Medulla oblongata (tissue), 1 donor: Measurements from ENCODE around the gene TRAF7.
"Not testable (repeated sequence)": the region's sequence is repeated elsewhere in the genome, so short reads cannot be mapped to it uniquely, and the experiment has no call there.

Experiments used
- DNase-seq: peaks from one replicate; pipeline ENCODE4 v3.0.0-alpha.2; 2015; ENCODE audit errors: extremely low spot score

TRAF7 gene

DNA sequence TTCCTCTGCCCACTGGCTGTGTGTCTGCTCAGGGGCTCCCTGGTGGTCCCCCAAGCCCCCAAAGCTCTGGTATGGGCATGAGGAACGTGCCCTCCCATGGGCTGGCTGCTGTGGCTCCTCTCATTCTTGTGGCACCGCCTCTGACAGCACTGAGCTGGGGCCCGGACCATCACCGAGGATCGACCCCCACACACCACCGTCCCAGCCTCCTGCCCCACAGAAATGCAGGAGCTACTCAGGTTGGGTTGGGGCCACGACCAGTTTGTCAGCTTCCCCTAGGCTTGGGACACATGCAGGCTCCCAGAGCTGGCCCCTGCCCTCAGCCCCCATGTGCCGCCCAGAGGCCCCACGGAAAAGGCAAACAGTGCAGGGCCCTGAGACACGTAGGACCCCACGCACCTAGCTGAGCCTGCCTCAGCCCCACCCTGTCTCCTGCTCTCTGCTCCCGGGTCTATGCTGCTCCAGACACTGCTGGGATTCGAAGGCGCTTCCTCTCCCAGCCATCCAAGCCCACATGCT is 44.1 kb downstream of the TRAF7 start:
- DNase-seq, result no peak

DNA sequence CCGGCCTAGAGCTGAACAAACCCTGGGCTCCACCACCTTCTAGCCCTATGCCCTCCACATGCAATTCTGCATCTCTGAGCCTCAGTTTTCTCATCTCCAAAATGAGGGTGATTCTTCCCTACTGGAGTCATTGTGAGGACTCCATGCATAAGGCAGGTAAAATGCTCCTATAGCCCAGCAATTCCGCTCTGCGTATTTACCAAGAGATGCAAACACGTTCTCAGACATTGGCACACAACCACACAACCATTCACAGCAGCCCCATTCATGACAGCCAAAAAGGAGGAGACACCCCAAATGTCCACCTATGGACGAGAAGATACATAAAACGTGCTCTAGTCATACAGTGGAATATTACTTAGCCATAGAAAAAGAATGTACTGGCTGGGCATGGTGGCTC is 44.7 kb downstream of the TRAF7 start:
- DNase-seq, result no peak

DNA sequence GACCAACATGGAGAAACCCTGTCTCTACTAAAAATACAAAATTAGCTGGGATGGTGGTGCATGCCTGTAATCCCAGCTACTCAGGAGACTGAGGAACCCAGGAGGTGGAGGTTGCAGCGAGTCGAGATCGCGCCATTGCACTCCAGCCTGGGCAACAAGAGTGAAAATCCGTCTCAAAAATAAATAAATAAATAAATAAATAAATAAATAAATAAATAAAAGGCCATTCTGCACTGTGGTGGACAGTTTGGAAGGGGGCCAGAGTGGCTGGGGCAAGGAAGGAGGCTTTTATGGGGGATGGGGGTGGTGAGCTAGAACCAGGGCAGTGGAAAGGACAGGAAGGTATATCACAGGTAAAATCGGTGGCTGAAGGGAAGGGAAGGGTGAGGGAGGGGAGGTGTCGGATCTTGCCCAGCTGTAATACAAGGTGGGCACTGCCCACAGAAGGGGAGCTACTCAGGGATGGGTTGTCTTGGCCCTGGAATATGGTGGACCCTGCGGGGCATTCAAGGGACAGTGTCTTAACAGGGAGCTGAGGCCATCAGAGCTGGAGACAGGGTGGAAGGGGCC is 47.6 kb downstream of the TRAF7 start:
- DNase-seq, result not testable (repeated sequence)

DNA sequence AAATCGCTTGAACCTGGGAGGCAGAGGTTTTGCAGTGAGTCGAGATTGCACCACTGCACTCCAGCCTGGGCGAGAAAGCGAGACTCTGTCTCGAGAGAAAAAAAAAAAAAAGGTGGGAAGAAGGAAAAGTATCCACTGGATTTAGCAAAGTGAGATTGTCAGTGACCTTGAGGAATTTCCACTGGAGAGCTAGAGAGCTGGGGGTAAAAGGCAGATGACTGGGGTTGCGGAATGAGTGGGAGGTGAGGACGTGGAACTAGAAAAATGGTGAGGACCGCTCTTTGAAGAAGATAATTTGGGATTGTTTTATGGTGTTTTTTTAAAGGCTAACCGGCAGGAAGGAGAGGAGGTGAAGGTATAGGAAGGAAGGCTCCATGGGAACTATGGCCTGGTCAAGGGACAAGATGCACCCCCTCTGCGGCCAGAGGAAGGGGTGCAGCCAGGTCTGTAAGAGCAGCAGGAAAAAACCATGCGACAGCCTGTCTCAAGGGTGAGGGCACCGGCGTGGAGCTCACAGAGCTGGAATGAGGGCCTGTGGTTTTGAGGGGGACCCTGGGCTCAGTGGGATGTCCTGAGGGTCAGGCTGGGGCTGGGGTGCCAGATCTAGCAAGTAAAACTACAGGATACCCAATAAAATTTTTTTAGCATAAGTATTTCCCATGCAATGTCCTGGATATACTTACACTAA is 49.0 kb downstream of the TRAF7 start:
- no peak for DNase-seq

DNA sequence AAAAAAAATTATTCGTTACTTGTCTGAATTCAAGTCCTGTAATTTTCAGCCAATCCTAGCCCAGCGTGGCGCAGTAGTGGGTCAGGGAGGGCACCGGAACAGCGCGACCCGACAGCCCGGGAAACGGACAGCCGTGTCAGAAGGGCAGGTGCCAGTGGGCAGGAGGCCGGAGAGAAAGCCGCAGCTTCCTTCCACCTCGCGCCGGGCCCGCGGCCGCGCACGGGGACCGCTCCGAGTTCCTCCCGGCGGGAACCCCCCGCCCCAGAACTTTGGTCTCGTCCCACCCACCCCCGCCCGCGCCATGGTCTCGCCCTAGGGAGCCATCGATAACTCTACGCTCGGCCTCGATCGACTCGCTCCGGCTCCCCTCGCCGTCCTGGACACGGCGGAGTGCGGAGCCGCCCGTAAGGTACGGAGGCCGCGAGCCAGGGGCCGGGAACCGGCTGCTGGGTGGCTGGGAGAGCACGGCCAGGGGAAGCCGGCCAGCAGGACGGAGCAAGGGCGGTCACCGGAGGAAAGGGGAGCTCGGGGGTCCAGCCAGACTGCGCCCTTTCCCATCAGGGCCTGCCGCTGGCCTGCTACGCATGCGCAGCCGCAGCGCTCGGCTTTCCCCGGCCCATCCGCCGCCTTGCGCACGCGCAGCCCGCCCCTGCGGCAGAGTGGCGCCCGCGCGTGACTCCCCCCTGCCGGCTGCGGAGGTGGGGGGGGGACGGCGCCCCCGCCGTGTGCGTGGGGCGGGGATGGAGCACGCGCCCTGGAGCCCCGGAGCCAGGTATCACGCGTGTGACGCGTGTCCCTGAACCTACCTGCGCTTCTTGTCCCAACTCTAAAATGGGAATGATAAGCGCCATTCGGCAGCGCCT is 49.8 kb downstream of the TRAF7 start, which contains the start of gene MLST8:
TSS of gene MLST8 (plus strand) at position 351 of the 863 bp plus-strand sequence. CDS start 632 bp downstream, outside the sequence.
- DNase-seq, result peak; percentile 90

DNA sequence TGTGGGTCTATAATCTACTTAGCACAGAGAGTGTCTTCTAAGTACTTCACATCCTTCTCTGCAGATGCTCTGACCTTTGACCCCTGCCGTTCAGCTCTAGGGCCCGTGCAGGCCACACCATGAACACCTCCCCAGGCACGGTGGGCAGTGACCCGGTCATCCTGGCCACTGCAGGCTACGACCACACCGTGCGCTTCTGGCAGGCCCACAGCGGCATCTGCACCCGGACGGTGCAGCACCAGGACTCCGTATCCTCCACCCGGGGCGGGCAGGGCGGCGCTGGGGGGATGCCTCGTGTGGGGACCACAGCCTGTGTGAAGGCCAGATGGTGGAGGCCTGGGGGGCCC is 50.4 kb downstream of the TRAF7 start:
- no peak for DNase-seq

DNA sequence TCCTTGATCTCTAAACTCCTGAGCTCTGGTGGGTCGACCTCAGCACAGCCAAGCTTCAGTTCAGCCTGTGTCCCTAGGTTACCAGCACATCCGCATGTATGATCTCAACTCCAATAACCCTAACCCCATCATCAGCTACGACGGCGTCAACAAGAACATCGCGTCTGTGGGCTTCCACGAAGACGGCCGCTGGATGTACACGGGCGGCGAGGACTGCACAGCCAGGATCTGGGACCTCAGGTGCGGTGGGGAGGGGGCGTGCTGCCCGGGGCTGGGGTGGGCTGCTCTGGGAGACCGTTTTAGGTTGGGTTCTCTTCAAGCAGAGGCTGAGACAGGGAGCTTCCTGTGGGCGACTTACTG is 50.8 kb downstream of the TRAF7 start:
- DNase-seq, result no peak

DNA sequence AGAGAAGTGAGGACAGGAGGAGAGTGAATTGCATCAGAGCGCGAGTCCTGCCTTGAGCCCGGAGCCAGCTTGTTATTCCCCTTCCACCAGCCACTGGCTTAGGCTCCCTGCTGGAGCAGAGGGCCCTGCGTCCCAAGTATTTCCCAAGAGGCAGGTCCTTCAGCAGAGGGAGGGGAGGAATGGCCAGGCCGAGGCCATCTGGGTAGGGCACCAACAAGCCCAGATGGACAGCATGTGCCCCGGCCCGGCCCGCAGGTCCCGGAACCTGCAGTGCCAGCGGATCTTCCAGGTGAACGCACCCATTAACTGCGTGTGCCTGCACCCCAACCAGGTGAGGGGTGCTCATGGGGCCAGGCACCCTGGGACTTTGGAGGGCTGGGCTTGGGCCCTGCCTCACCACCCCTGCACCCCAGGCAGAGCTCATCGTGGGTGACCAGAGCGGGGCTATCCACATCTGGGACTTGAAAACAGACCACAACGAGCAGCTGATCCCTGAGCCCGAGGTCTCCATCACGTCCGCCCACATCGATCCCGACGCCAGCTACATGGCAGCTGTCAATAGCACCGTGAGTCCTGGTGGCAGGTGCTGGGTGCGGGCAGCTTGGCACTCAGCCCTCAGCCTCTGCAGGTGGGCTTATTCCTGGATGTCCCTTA is 51.3 kb downstream of the TRAF7 start:
- DNase-seq, result no peak

DNA sequence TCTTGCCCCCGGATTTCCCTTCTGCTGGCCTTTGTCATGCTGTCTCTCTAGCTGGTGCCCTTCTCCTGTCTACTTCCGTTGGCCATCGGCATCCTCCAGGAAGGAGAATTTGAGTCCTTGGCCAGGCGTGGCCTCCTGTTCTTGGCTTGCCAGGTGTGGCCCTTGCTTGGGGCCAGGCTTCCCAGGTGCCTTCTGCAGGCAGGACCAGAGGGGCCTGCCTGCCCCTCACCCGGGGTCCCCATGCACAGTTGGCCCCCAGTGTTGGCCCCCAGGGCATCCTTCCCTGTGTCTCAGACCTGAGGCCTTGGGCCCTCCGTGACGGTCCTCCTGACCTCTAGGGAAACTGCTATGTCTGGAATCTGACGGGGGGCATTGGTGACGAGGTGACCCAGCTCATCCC is 52.3 kb downstream of the TRAF7 start:
- DNase-seq, result no peak

DNA sequence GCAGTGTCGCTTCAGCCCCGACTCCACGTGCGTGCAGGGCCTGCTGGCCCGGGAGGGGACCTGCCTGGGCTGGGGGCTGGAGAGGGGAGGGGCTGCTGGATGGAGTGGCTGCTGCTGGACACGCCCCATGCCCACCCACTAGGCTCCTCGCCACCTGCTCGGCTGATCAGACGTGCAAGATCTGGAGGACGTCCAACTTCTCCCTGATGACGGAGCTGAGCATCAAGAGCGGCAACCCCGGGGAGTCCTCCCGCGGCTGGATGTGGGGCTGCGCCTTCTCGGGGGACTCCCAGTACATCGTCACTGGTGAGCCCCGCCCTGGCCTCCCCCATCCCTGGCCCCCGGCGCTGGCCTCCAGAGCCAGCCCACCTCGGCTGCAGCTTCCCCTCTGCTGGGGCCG is 52.7 kb downstream of the TRAF7 start:
- no peak for DNase-seq

DNA sequence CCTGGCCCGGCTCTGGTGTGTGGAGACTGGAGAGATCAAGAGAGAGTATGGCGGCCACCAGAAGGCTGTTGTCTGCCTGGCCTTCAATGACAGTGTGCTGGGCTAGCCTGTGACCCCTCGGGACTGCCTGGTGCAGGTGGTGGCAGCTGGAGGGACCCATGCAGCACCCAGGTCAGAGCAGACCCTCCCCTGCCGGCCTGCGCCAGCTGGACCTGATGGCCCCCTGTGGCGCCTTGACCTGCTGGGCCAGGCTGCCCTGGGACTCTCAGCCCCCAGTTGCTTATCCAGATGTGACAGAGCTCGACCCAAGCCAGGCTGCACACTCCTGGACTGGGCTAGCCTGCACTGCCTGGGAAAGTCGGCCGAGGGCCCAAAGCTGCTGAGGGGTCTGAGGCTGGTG is 53.2 kb downstream of the TRAF7 start:
- no peak for DNase-seq

DNA sequence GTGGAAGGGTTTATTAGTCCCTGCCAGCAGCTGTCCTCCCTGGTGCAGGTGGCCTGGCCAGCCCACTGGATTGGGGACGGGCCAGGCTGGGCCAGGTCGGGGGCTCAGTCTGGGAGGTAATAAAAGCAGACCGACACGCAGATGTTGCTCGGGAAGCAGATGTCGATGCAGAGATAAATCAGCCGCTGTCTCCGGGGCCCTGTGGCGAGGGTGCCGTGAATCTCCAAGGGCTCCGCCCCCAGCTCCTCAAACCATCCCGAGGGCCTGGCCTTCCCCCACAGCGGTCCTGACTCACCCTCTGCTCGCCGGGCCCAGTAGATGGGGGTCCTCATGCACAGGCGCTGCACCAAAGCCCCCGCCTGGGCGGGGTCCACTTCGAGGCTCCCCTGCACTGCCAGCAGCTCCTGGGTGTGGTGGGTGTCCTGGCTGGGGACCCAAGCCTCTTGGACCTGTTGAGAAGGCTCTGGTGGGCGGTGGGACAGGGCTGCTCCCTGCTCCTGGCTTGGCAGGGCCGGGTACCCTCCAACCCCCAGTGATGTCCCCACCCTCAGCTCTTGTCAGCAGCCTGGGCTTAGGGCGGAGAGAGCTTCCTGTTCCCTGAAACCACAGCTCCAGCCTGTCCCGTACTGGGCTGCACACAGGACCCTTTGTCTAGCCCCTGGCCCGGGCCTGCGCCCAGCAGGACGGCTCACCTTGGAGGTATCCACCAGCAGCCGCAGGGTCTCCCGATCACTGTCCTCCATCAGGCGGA is 53.9 kb downstream of the TRAF7 start:
- no peak for DNase-seq

DNA sequence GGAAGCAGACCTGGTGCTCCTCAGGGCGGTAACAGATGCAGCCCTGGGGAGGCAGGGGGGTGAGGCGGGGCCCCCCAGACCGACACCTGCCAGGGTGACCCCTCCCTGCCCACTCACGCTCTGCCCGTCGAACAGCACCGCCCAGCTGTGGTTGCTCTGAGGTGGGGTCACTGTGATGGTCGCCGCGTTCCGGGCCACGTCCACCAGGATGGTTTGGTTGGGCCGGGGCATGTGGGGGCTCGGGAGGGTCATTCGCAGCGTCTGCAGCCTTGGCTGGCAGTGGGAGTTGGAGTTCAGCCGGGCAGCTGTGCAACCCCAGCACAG is 54.4 kb downstream of the TRAF7 start:
- no peak for DNase-seq

DNA sequence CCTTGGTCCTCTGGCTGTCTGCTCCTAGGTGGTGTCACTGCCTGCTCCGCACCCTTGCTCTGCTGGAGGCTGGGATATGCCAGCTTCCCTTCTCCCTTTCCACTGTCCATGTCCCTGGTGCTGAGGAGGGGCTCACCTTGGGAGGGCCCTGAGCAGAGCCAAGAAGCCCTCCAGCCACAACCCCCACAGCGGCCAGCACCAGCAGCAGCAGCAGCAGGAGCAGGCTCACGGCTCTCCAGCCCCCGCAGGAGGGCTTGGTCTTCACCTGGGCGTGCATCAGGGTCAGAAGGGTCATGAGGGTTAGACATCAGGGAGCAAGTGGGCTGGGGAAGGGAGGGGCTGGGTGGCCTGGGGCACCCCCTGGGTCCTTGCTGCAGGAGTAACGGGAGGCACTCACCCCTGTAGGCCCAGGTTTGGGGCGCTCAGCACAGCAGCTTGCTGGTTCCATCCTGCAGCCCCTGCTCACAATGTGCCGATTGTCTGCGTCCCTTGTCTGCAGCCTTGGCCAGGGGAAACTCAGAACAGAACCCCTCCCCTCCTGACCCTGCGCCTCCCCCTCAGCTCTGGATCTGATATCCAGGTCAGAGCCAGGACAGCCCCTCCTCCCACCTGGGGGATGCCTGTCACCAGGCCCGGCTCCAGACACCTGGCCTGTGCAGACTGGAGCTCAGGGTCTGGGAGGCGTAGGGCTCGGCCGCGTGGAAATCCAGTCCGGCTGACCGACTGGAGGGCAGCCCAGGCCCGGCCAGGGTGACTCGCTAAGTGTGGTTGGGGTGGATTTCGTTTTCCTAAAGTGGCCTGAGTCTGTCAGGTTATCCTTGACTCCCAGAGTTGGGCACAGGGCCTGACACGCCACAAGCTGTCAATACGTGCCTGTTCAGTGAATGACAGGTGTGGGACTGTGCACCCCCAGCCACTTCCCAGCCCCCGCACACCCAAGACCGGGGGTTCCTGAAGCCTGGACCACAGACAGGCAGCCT is 55.1 kb downstream of the TRAF7 start, which contains the start of gene BRICD5:
TSS of gene BRICD5 (minus strand) at position 478 of the 980 bp plus-strand sequence. CDS start at position 448, 30 bp downstream.
- DNase-seq, result no peak

DNA sequence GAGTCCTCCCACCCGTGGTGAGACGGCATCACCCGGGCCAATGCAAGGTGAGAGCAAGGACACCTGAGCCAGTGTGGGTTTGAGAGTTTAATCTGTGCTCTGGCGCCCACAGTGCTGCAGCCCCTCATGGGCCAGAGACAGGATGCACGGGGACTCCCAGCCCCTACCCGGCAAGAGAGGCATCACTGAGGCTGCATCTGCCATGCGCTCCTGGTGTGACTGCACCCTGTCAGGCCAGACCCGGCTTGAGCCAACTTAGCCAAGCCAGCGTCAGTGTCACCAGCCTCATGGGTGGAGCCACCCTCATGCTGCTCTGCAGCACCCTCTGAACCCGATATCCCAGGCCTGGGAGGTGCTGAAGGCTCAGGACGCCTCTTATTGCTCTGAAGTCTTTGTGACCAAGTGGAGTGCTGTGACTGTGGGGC is 56.4 kb downstream of the TRAF7 start:
- no peak for DNase-seq

DNA sequence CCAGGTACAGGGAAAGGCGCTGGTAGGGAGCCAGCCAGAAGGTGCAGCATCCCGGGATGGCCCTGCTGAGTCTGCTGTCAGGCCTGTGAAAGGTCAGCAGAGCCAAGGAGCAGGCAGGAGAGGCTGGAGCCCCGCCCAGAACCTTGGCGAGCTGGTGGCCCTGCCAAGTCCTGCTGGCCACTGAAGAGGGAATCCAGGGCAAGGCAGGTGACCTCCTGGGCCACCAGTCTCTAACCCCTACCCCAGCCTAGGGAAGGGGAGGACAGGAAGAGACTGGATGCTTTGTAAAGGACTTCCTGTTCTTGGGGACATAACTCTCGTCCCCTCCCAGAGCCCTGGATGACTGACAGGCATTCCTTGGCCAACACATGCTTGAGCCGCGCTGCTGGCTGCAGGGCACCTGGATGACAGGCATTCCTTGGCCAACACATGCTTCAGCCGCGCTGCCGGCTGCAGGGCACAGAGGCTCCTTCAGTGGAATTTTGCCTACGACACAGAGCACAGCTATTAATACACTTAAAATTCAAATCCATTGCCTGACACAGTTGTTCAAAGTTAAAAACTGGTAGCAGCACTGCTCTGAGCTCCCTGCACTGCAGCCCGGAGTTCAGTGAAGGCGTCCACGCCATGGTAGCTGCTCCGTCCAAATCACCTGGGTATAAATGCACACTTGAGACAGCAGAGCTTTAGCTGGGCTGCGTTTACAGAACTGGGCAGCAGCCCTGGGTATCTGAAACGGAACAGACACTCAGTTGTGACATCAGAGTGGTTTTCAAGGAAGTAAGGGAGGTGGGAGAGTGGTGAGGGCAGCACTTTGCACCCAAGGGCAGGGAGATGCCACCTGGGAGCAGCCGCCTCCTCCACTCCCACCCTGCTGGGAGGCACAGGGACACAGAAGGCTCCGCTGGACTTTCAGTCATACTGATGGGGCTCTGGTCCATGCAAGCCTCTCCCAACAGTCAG is 57.1 kb downstream of the TRAF7 start:
- DNase-seq, result no peak

DNA sequence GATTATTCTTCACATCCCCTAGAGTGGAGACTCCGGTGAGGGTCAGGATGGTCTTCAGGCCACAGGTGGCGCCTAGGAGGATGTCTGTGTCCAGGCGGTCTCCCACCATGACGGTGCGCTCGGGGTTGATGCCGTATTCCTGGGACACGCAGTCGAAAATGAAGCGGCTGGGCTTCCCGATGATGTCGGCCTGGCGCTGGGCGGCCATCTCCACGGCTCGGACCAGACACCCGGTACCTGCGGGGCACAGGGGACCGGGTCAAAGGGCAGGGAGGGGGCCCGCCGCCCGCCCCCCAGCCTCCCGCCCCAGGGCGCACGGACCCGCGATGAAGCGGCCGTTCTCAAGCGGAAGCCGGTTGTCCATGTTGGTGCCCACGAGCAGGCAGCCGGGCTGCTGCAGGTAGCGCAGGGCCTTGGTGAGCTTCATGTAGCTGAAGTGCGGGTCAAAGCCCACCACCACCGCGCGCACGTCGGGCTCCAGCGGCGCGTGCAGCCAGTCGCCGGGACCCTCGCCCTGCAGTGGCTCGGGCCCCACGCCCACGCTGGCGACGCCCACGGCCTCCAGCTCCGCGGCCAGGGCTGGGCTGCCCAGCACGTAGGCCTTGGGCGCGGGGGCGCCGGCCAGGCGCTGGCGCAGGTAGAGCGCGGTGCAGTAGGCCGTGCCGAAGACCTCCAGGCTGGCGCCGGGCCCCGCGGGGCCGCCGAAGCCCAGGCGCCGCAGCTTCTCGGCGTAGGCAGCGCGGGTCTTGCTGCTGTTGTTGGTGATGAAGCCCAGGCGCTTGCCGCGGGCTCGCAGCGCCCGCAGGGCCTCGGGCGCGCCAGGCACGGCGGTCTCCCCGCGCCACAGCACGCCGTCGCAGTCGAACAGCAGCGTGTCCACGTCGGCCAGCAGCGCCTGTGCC is 58.5 kb downstream of the TRAF7 start:
- no peak for DNase-seq

DNA sequence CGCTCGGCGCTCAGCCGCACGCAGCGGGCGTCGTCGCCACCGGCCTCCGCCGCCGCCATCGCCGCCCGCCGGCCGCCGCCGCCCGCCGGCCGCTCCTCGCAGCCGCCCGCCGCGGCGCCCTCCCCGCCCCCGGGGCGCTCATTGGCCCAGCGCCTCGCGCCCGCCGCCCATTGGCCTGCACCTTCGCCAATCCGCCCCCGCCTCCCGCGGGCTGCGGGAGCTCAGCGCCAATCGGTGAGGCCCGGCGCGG is 59.1 kb downstream of the TRAF7 start, which contains the start of gene PGP:
TSS of gene PGP (minus strand) at position 122 of the 250 bp plus-strand sequence. CDS start at position 59, 63 bp downstream.
- no peak for DNase-seq
